Measurements from ENCODE around the gene HEXIM2.

Gene HEXIM2

GRCh38 chr17:45128331-45128730, 33.3 kb upstream of the HEXIM2 start:
- no peak for DNase-seq

GRCh38 chr17:45128989-45129388, 32.7 kb upstream of the HEXIM2 start:
- DNase-seq, result no peak

GRCh38 chr17:45129426-45129939, 32.2 kb upstream of the HEXIM2 start:
- no peak for DNase-seq

DNA sequence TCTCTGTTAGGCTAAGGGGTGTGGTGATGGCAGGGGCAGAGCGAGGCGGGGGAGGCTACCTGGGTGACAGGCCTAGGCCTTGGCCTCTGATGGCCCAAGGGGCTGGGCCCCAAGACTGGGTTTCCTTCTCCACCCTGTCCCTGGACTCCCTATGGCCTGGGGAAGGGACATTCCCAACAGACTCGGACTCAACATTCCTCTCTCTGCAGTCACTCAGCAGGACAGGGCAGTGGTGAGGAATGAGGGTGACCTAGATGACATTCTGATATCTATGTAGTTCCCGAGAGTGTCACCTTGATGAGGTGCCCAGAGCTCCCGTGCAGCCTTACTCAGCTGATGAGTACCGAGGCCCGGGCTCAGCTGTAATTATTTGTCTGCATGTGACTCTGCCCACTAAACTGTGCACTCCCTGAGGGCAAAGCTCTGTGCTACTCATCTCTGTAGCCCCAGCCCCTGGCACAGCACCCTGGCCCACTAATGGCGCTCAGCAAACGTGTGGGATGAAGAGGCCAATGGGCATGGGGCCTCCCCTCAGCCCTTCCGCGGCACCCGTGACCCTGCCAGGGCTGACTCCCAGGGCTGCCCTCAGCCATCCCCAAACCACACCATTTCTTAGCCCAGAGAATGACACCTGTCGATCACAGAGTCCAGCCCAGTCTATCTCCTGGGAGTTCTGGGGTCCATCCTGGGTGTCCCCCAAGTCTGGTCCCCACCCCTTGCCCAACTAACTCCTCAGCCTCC, 31.6 kb upstream of the HEXIM2 start:
- DNase-seq, result no peak

- DNase-seq, result no peak
Observed at GRCh38 chr17:45130681-45131615, 30.7 kb upstream of the HEXIM2 start.

DNA sequence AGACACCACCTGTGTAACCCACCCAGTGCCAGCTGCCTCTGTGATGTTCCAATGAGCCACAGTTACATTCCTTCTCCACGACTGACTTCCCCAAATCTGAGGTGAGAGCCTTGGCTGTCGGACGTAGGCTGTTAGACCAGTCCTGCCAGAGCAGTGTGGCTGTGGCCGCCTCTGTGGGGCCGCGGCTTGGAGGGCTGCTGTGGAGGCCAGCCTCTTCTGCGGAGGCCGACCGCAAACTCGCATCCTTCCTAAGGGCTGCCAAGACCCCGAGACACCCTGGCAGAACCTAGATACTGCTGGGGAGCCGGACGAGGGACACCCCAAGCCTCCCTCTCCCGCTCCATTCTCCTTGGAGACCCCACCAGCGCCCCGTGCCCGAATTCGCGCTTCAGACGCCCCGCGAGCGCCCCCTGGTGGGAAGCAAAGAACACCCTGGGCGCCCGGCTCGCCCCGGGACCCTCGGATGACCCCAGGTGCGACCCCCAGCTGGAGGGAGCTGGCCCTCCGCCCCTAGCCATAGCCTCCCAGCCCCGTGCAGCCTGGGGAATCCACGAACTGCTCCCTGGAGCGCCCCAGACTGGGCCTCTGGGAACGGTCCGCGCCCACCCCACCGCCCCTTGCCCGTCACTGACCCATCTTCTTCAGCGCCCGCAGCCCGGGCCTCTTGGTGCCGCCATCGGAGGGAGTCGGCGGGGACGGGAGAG, 29.9 kb upstream of the HEXIM2 start:
- DNase-seq, result no peak

DNA sequence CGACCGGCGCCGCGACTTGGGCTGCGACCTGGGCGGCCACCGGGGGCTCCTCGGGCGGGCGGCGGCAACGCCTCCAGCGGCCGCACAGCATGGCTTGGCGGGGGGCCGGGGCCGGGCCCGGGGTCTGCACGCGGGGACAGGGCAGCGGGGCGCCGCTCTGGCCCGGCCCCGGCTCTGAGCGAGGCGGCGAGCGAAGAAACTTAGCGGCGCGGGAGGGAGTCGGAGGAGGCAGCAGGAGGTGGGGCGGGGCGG, 29.4 kb upstream of the HEXIM2 start, which contains the start of gene PLCD3:
TSS of gene PLCD3 (minus strand) at position 196 of the 252 bp plus-strand sequence. CDS start at position 91, 105 bp downstream.
- no peak for DNase-seq

GRCh38 chr17:45132572-45133463, 28.9 kb upstream of the HEXIM2 start:
- DNase-seq, result peak; percentile 80

DNA sequence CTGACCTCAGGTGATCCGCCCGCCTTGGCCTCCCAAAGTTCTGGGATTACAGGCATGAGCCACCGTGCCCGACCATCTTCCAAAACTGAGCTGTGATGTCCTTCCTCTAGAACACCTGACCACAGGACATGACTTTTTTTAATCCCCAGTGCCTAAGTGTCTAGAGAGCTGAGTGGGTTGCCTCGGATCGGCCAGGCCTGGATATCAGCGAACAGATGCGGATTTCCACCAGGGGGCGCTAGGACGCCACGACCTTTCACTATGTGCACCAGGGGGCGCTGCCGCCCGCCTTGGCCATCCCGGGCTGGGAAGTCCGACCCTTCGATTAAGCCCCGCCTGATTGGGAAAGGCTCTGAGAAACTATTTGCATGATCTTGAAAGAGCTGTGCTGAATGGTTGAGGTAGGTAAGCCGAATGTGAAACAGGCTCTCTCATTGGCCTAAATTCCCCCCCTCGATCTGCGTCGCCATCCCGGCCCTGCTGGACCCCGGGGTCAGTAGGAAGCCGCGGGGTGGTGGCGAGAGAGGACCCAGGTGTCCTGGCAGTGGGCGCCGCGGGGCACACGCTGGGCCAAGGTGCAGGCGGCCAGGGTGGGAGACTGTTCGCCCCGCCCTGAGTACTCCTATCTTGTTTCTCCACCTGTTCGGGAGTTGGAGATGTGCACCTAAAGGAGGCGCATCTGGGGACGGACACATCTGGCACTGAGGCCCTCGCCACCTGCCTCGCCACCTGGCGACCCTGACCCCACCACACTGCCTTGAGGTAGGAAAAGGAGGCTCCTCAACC, 26.3 kb upstream of the HEXIM2 start, which contains the start of gene ACBD4:
TSS of gene ACBD4 (plus strand) at position 496 of the 786 bp plus-strand sequence. CDS start 458 bp downstream, outside the sequence.
- peak; percentile 98 for DNase-seq

DNA sequence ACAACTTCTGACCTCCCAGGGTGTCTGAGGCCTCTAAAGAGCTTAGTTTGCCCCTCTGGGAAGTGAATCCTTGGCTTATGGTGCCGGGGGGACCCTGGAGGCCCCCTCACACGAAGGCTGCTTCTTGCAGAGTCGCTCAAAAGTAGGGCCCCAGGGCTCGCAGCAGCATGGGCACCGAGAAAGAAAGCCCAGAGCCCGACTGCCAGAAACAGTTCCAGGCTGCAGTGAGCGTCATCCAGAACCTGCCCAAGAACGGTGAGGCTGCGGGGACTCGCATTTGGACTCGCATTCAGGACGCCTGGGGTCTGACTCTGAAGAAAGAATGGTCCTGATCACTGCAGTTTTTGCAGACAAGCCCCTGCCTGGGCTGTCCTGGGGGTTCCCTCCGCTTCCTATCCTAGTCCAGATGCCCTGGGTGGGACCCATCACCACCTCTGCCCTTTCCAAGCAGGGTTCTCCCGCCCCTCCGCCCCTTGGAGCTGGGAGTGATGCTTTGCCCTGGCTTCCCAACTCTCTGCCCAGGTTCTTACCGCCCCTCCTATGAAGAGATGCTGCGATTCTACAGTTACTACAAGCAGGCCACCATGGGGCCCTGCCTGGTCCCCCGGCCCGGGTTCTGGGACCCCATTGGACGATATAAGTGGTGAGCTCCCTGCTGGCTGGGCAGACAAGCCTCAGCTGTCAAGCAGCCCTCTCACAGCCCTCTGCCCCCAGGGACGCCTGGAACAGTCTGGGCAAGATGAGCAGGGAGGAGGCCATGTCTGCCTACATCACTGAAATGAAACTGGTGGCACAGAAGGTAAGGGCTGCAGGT, 25.5 kb upstream of the HEXIM2 start:
- no peak for DNase-seq

DNA sequence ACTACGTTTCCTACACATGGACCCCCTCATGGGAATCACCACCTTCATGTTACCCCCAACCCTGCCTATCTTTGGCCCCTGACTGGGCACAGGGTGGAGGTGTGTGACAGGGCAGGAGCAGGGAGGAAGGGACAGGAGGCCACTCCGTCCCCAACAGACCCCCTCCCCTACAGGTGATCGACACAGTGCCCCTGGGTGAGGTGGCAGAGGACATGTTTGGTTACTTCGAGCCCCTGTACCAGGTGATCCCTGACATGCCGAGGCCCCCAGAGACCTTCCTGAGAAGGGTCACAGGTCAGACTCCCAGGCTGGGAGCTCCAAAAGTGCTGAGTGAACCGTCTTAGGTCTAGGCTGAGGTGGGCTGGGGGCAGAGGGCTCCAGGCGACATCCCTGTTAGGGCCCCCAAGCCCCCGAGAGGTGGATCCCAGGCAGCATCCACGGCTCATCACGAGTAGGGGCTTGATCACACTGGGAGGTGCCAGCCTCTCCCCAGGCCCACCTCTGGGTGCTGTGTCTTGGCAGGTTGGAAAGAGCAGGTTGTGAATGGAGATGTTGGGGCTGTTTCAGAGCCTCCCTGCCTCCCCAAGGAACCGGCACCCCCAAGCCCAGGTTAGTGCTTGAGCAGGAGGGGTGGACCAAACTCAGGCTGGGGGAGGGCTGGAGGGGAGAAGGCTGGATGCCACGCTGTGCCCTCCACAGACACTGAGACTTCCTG, 24.7 kb upstream of the HEXIM2 start:
- DNase-seq, result no peak

GRCh38 chr17:45137561-45138305, 23.9 kb upstream of the HEXIM2 start:
- DNase-seq, result no peak

DNA sequence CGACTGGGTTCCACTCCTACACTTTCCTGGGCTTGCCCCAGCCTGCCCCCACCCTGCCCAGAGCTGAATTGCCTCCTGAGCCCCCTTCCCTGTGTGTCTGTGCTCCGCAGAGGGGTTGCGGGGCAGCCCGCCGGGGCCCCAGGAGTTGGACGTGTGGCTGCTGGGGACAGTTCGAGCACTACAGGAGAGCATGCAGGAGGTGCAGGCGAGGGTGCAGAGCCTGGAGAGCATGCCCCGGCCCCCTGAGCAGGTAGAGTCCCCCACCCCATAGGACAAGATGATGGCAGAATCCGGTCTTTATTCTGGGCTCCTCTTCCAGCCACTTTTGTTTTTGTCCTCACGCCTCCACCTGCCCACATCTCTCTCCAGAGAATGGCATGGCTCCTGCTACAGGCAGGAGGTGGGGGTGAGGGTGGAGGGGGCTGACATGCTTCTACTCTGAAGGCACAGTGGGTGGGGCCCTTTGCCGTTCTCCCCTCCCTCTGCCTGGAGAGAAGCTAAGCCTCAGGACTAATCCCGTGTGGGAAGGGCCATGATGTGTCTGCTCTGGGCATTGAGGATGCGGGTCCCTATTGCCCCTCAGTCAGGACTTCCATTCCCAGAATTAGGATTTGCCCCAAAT, 22.7 kb upstream of the HEXIM2 start:
- no peak for DNase-seq

DNA sequence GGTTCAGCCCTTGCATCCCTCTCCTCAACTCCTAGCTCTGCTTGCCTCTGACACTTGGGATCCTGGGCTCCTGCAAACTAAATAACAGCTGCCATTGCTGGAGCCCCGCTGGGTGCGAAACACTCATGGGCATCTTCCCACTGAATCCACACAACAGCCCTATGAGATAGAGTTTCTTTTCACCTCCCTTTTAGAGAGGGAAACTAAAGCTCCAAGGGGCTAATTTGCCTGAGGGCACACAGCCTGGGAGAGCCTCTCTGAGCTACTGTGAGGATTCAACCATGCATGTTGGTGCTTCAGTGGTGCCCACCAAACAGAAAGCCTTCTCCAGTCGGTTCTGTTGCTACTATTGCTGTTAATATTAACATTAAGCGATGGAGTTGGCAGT, 22.1 kb upstream of the HEXIM2 start:
- no peak for DNase-seq

- no peak for DNase-seq
Observed at GRCh38 chr17:45143094-45143670, 18.5 kb upstream of the HEXIM2 start.

- DNase-seq, result no peak
Observed at GRCh38 chr17:45143767-45144198, 17.9 kb upstream of the HEXIM2 start.

DNA sequence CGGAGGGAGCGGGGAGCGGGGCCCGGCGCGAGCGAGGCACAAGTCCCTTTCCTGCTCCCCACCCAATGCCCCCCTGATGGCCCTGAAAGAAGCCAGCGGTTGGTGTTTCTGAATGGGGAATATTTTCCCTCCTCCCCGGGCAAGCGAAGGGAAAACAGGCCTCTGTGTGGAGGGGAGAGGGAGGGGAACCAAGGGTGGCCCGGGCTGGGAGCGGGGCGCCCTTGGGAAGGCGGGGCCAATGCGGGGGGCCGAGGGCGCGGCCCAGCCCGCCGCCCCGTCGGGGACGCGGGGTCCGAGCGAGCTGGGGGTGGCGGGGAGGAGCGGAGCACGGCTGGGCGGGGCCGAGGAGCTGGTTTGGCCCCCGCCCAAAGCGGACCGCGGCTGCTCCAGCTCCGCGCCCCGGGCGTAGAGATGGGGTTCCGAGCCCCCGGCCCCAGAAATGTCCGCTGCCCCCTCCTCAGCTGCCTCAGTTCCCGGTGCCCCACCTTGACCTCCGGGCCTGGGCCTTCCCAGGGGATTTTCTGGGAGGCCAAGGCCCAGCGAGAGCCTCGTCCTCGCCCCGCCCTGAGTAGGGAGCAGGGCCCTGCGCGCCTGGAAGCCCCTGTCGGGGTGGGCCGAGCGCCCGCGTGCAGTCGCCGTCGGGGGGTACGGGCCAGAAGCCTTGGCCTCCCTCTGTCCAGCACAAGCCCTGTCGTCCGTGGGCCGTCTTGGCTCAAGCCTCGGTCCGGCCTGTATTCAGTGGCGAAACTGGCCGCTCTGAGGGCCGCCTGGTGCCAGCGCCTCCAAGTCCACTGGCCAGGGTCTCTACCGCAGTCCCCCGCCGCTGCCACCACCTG, 17.3 kb upstream of the HEXIM2 start:
- DNase-seq, result no peak
